K562 (cell line): ENCODE results near the gene ZMAT2. TPM values are rescaled to one million over a fixed set of nuclear protein-coding genes. Genes with fewer than 3 reads are reported as not detected.

ENCODE experiments used
- CGGBP1 ChIP-seq: fragments of 250-450 bp; sonication (Bioruptor Pico); IDR thresholded peaks from 2 replicates; pipeline ENCODE4 v1.9.0; 2021; ENCODE audit warnings: mild to moderate bottlenecking
- GTF3C2 ChIP-seq: IDR thresholded peaks from 3 replicates; pipeline ENCODE4 v1.6.1; 2011; ENCODE audit warnings: borderline replicate concordance, mild to moderate bottlenecking, moderate library complexity; ENCODE audit not compliant: insufficient read length; ENCODE audit errors: extremely low read depth
- NRF1 ChIP-seq, 2 experiments: fragments of 450-650 bp; IDR thresholded peaks in 1 of 2; conservative IDR thresholded peaks in 1 of 2; 2 replicates each; pipeline ENCODE4 v1.6.1; 2014; ENCODE audit warnings: mild to moderate bottlenecking in 2 of 2
- RNF2 ChIP-seq: sonication (generic); IDR thresholded peaks from 2 replicates; pipeline ENCODE4 v1.6.1; 2016
- SMAD4 ChIP-seq: fragments of 250-450 bp; sonication (Bioruptor Pico); conservative IDR thresholded peaks from 2 replicates; pipeline ENCODE4 v1.8.0; 2021; ENCODE audit warnings: inconsistent platforms, mild to moderate bottlenecking, moderate library complexity
- polyA plus RNA-seq, 8 experiments: library from polyadenylated mRNA; depleted of rRNA in 4 of 8; stranded (reverse) in 5 of 8; unstranded in 3 of 8; fragments of >200 nt; fragmentation: Nextera tagmentation in 2 of 8; fragmentation: Illumina TruSeq in 1 of 8; extraction: Ambion mirVana in 2 of 8; extraction: Trizol in 1 of 8; gene quantifications; 2 replicates each; pipeline versions ENCODE4 v1.2.1 to v1.2.3, GENCODE V29; 2011 to 2014; ENCODE audit warnings: inconsistent platforms in 1 of 8, missing spikeins in 1 of 8
- total RNA-seq, 7 experiments: library from RNA; depleted of rRNA in 6 of 7; stranded (reverse); fragments of >200 nt in 6 of 7; fragmentation: Illumina TruSeq in 2 of 7; extraction: Trizol in 2 of 7; gene quantifications; 2 replicates each; pipeline versions ENCODE4 v1.2.1 to v1.2.3, GENCODE V29; 2011 to 2021; ENCODE audit warnings: low replicate concordance in 1 of 7
- TF ChIP-seq, protein P1 (sequence below), 2 experiments: fragments of 450-650 bp; IDR thresholded peaks; 2 replicates each; pipeline ENCODE4 v1.6.1; 2016

ZMAT2 gene
- total and polyA plus RNA-seq, 9 of the 15 experiments (the other 6 are each of a cell fraction or from before 2014, with no cell fraction given): 44.2 to 101 (median 69.2) TPM

GRCh38 chr5:140690941-140691924 is 9.0 kb upstream of the ZMAT2 start, which contains the start of the genes HARS1 and HARS2 (continued):
- TF ChIP-seq, protein P1, sequence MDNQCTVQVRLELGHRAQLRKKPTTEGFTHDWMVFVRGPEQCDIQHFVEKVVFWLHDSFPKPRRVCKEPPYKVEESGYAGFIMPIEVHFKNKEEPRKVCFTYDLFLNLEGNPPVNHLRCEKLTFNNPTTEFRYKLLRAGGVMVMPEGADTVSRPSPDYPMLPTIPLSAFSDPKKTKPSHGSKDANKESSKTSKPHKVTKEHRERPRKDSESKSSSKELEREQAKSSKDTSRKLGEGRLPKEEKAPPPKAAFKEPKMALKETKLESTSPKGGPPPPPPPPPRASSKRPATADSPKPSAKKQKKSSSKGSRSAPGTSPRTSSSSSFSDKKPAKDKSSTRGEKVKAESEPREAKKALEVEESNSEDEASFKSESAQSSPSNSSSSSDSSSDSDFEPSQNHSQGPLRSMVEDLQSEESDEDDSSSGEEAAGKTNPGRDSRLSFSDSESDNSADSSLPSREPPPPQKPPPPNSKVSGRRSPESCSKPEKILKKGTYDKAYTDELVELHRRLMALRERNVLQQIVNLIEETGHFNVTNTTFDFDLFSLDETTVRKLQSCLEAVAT (IDR thresholded peaks at IDR 0.05): peak in 1 of 2 experiments; percentile 66; a peak in 2 of 4 replicates
- no peak for TF ChIP-seq GTF3C2
- TF ChIP-seq RNF2: no peak
- TF ChIP-seq CGGBP1 (CRISPR knock-in tag): no peak
- peak; percentile 81 to 84 for TF ChIP-seq NRF1 (conservative IDR thresholded peaks at IDR 0.05 in 1 of 2, IDR thresholded peaks at IDR 0.05 in 1 of 2)
- TF ChIP-seq SMAD4 (CRISPR knock-in tag): peak; percentile 41; the same call in 1 of the 2 replicates
- TF ChIP-seq, all 486 proteins: peak for 154
